Measurements from ENCODE around the gene SMS. TPM values are rescaled to one million over a fixed set of nuclear protein-coding genes. Genes with fewer than 3 reads are reported as not detected.

Gene SMS
- total RNA-seq, 2 experiments from 2014 or later: 175 to 184 TPM

GRCh38 chrX:22043872-22044271 lies 103.4 kb downstream of the SMS start:
- H3K27ac Mint-ChIP-seq: no peak overlapping the region
- ChIA-PET POLR2A (no interaction called here), CTCF (no interaction called here)
- peak overlapping the region; percentile 24 for H3K4me3 Mint-ChIP-seq
- DNase-seq (no peak), ATAC-seq (no peak)
- TF ChIP-seq CTCF (IDR thresholded peaks at IDR 0.05): no peak
- H3K9me3 Mint-ChIP-seq: peaks cover 2% of the 10 kb centered on the region
- H3K4me1 Mint-ChIP-seq (ENCODE audit: low read depth): peaks cover 21% of the 10 kb centered on the region
- intact Hi-C loops (cut with micrococcal nuclease): no loop called here
- H3K27me3 Mint-ChIP-seq: no peaks in the 10 kb centered on the region
- H3K36me3 Mint-ChIP-seq (ENCODE audit: low read depth): peaks cover 46% of the 10 kb centered on the region

Other genes with a start within 250 kb of the SMS start
- not detected for gene SMPX, start 182.6 kb upstream of the SMS start, total RNA-seq
- gene MBTPS2, start 101.1 kb upstream of the SMS start, total RNA-seq: 10 to 100 TPM; 12.6 to 12.8 TPM
- gene YY2, start 84.7 kb upstream of the SMS start, total RNA-seq: 1 to 10 TPM; 2.0 to 2.3 TPM
- 10 to 100 TPM; 22.7 to 25.2 TPM for gene PHEX, start 91.6 kb downstream of the SMS start, total RNA-seq

All from activated CD8-positive, alpha-beta T cell treated with anti-CD3 and anti-CD28 coated beads for 36 hours (primary cell).